GM18505 (cell line): ENCODE data around the gene COL4A2.
A peak's percentile ranks its signal among the peaks of the same experiment; 100 is the strongest.
"Not testable (repeated sequence)": the region's sequence is repeated elsewhere in the genome, so short reads cannot be mapped to it uniquely, and the experiment has no call there.

Source experiments
- ATAC-seq: cut with Tn5 transposase; IDR thresholded peaks from one replicate; pipeline ENCODE4 v1.9.1; 2021; ENCODE audit not compliant: unreplicated experiment
- POLR2A ChIP-seq: IDR thresholded peaks from 4 replicates; pipeline ENCODE4 v1.6.1; 2011; ENCODE audit warnings: borderline replicate concordance; ENCODE audit not compliant: insufficient read depth, insufficient read length; ENCODE audit errors: extremely low read depth

COL4A2 gene

DNA sequence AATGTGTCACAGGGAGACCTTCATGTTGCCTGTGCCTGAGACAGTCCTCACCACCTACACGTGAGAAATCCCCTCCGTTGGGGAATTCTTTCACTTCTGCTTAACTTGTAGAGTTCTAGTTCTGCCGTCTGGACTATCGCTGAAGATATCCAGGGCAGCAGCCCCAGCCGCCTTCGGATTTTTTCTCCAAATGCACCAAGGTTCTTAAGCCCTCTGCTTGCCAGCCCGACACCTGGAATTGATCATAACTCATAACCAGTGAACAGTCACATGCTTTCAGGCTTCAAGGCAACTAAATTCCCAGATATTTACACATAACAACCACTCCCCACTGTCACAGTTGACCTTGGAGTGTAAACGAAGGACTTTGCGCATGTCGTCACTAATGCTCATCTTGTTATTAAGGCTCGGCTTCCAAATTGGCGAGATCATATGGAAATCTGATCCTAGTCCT, 140.0 kb downstream of the COL4A2 start:
- TF ChIP-seq POLR2A, result no peak
- peak; percentile 49 for ATAC-seq

- ATAC-seq, result no peak
- TF ChIP-seq POLR2A, result no peak
Observed at GRCh38 chr13:110447801-110448200, 140.7 kb downstream of the COL4A2 start.

DNA sequence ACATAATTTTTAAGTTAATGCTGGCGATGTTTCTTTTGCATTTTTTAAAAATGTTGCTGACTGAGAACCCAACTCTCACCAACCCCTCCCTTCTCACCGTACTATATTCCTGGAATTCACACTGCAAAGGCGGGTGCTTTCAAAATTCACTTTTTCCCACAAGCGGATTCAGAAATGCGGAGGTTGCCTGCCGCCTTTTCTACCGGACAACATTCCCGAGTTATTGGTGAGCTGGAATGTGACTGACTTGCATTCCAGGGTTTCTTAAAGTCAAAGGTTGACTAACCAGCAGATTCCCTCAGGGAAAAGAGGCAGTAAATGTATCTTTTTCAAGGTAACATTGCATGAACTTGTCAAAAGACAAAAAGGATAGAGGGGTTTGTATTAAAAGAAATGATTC, 141.1 kb downstream of the COL4A2 start:
- TF ChIP-seq POLR2A, result no peak
- no peak for ATAC-seq

DNA sequence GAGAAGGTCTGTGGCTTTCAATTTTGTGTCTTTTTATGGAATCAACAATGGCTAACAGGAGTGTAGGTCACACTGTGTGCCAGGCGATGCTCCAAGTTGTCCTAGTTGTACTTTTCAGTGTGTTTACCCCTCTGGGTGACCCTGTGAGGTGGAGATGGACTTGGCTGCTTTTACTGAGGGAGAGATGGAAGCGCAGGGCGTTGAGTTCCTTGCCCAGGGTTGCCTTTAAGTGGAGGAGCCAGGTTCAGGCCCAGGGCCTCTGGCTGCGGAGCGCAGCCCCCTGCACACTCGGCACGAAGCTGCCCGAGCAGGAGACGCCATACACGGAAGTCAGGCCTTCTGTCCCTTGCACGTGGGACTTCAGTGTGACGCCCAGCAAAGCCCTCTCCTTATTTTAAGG, 141.6 kb downstream of the COL4A2 start:
- ATAC-seq, result no peak
- no peak for TF ChIP-seq POLR2A

GRCh38 chr13:110449219-110450015, 142.3 kb downstream of the COL4A2 start:
- no peak for ATAC-seq
- no peak for TF ChIP-seq POLR2A

GRCh38 chr13:110450016-110450900, 143.2 kb downstream of the COL4A2 start:
- no peak for ATAC-seq
- no peak for TF ChIP-seq POLR2A

GRCh38 chr13:110450941-110451730, 144.1 kb downstream of the COL4A2 start:
- no peak for TF ChIP-seq POLR2A
- ATAC-seq, result no peak

- ATAC-seq, result not testable (repeated sequence)
Observed at GRCh38 chr13:110453091-110453490, 146.0 kb downstream of the COL4A2 start.

DNA sequence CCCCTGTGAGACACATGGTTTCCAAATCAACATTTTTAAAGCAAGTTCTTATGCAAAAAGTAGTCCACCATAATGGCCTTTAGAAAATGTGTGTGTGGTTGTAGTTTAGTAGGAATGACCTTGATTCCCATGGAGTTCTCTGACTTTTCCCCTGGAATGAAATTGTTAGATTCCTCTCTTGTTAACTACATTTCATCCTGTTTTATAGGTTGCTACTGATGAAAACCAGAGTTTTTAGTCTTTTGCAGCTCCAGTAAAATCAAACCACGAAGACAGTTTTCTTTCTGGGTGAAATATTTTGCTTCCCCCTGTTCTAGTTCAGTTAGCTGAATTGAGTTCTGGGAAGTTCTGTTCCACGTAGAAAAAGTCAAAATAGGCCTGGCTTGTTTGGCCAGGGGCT, 146.7 kb downstream of the COL4A2 start:
- TF ChIP-seq POLR2A, result no peak
- ATAC-seq, result no peak

DNA sequence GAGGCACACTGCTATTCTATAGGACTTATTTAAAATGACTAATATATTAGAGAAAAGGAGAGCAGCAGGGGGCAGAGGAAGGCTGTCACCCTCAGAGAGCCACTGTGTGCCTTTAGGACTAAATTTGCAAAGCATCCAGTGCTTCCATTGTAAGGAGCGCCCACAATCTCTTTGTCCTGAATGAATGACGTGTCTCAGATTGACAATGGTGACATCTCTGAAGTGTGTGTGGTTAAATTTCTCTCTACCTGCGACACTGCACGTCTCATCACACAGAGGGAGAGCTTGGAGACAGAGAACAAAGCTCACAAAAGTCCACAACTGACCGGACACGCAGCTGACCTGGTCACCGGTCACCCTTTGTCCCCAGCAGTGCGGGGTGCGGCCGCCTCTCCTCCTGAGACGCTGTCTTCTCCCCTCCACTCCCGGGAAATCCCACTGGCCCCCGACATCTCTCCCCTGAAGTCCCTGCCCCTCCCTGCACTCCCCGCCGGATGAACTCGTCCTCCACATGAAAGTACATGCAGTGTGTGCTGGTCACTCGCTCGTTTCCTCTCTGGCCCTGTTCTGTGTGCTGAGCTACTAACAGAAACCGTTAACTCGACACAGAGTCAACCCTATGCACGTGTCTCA, 147.3 kb downstream of the COL4A2 start:
- no peak for ATAC-seq
- TF ChIP-seq POLR2A, result no peak

GRCh38 chr13:110454956-110455355, 147.9 kb downstream of the COL4A2 start:
- no peak for TF ChIP-seq POLR2A
- ATAC-seq, result no peak

DNA sequence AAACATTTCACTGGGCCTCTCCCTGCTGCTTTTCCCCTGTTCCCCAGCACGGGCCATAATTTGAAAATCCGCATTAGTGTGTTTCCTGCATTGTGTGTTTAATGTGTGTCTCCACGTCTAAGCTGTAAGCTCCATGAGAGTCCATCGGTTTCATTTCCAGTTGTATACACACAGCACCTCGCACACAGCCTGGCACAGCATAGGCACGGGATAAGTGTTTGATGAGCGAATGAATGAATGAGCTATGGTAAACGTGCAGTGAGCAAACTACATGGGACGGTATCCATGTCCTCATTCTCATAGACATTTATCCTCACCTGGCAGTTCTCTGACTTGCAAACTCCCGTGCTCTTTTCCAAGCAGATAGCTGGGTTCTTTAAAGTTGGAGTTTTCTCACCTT, 148.4 kb downstream of the COL4A2 start:
- ATAC-seq, result no peak
- no peak for TF ChIP-seq POLR2A

GRCh38 chr13:110455941-110456340, 148.9 kb downstream of the COL4A2 start:
- peak; percentile 98 for ATAC-seq
- no peak for TF ChIP-seq POLR2A
